Loucy (cell line): ENCODE results near the gene ADAMTS2.

Experiments used
- EZH2phosphoT487 ChIP-seq: fragments of 200-600 bp; IDR thresholded peaks from 2 replicates; pipeline ENCODE4 v1.6.1; 2018; ENCODE audit warnings: antibody characterized with exemption, mild to moderate bottlenecking, moderate library complexity, borderline replicate concordance
- TF ChIP-seq, protein P1 (sequence below): fragments of 200-600 bp; sonication (generic); conservative IDR thresholded peaks from 2 replicates; pipeline ENCODE4 v1.5.1; 2014; ENCODE audit warnings: mild to moderate bottlenecking, antibody characterized with exemption, low read length

DNA sequence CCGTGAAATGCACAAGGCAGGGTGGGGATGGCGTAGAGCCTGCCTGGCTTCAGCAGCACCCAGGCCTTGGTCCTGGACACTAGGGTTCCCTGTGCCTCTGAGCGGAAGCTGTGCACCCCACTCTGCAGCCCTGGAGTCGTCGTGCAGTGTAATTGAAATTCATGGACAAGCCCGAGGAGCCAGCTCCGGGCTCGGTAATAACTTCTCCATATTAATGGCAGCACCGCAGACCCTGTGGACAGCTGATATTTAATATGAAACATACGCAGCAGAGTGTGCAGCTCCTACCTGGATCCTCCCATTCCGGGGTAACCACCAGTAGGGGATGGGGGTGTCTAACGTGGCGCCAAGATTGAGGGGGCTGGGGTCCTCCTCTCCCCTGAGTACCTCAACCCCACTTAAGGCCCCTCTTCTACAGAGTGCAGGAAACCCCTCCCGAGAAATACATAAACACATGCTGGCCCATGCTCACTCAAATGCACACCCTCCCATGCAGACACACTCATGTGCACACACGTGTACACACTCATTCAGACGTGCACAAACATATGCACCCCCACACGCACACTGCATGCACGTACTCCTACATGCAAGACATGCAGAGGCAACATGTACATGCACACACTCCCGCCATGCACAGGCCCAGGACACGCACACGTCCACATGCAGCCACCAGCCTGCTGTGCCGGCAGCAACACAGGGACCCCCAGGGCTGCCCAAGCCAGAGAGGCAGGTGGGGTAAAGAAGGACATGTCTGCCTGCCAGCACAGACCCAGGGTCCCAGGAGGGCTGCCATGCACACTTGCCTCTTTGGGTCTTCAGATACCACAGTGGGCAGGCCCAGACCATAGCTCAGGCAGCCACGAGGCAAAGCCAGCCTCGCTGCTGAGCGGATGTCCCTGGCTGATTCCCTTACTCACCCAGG is 8.1 kb downstream of the ADAMTS2 start:
- TF ChIP-seq, protein P1, sequence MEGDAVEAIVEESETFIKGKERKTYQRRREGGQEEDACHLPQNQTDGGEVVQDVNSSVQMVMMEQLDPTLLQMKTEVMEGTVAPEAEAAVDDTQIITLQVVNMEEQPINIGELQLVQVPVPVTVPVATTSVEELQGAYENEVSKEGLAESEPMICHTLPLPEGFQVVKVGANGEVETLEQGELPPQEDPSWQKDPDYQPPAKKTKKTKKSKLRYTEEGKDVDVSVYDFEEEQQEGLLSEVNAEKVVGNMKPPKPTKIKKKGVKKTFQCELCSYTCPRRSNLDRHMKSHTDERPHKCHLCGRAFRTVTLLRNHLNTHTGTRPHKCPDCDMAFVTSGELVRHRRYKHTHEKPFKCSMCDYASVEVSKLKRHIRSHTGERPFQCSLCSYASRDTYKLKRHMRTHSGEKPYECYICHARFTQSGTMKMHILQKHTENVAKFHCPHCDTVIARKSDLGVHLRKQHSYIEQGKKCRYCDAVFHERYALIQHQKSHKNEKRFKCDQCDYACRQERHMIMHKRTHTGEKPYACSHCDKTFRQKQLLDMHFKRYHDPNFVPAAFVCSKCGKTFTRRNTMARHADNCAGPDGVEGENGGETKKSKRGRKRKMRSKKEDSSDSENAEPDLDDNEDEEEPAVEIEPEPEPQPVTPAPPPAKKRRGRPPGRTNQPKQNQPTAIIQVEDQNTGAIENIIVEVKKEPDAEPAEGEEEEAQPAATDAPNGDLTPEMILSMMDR = no peak
- TF ChIP-seq EZH2phosphoT487 = no peak
